Hepatocyte (in vitro differentiated cells): ENCODE results near the gene DSCAML1.

ENCODE experiments used
- CTCF ChIP-seq: fragments of 200-600 bp; sonication (generic); IDR thresholded peaks from 2 replicates; pipeline ENCODE4 v1.5.1; 2016; ENCODE audit warnings: antibody characterized with exemption, mild to moderate bottlenecking; ENCODE audit not compliant: poor library complexity
- EZH2phosphoT487 ChIP-seq: fragments of 200-600 bp; sonication (generic); IDR thresholded peaks from one replicate; pipeline ENCODE4 v1.6.1; 2018; ENCODE audit warnings: antibody characterized with exemption, mild to moderate bottlenecking, low read depth, moderate library complexity; ENCODE audit not compliant: unreplicated experiment, severe bottlenecking

DNA sequence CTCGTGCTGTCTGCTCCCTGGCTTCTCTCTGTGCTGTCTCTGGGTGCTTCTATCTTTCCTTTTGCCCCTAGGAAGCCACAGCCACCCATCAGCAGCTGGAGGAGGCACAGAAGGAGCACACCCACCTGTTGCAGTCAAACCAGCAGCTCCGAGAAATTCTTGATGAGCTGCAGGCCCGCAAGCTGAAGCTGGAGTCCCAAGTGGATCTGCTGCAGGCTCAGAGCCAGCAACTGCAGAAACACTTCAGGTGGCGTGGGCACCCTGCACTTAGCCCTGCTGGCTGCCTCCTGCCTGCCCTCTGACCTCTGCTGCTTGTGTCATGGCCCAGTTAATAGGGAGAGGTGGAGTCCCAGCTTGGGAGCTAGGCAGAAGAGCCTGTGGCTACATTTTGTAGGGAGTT, 401.5 kb downstream of the DSCAML1 start:
- TF ChIP-seq CTCF (no peak), EZH2phosphoT487 (no peak)
